ENCODE data around the gene MAN1B1.

MAN1B1 gene

DNA sequence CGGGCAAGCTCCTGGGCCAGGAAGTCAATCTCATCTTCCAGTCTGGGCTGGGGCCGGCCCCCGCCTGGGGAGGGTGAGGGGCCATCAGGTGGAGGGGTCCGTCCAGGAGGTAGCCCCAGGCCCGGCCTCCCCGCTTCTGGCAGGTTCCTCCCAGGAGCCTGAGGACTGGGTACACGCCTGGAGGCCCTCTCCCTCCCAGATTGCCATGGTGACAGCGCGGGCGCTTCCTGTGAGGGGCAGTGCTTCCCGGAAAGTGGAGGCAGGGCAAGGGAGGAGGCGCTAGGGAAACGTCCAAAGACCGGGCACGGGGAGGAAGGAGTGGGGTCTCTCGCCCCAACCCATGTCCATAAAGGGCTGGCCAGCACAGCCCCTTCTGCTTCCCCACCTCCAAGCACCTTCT, 45.7 kb upstream of the MAN1B1 start:
- ChIA-PET POLR2A (ENCODE audit: low non-redundant PET) (no interaction called here), CTCF (interaction anchor here (0.5 to 2.6 kb wide), 2 partner anchors 12 to 26 kb away, joined by 4 to 26 read pairs; partner anchors contain the start of gene ABCA2)
- no peak overlapping the region for H3K27ac ChIP-seq
- no peak for DNase-seq (ENCODE audit: low spot score)
- TF ChIP-seq, protein P1, sequence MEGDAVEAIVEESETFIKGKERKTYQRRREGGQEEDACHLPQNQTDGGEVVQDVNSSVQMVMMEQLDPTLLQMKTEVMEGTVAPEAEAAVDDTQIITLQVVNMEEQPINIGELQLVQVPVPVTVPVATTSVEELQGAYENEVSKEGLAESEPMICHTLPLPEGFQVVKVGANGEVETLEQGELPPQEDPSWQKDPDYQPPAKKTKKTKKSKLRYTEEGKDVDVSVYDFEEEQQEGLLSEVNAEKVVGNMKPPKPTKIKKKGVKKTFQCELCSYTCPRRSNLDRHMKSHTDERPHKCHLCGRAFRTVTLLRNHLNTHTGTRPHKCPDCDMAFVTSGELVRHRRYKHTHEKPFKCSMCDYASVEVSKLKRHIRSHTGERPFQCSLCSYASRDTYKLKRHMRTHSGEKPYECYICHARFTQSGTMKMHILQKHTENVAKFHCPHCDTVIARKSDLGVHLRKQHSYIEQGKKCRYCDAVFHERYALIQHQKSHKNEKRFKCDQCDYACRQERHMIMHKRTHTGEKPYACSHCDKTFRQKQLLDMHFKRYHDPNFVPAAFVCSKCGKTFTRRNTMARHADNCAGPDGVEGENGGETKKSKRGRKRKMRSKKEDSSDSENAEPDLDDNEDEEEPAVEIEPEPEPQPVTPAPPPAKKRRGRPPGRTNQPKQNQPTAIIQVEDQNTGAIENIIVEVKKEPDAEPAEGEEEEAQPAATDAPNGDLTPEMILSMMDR (conservative IDR thresholded peaks at IDR 0.05; ENCODE audit: low read depth) = no peak

DNA sequence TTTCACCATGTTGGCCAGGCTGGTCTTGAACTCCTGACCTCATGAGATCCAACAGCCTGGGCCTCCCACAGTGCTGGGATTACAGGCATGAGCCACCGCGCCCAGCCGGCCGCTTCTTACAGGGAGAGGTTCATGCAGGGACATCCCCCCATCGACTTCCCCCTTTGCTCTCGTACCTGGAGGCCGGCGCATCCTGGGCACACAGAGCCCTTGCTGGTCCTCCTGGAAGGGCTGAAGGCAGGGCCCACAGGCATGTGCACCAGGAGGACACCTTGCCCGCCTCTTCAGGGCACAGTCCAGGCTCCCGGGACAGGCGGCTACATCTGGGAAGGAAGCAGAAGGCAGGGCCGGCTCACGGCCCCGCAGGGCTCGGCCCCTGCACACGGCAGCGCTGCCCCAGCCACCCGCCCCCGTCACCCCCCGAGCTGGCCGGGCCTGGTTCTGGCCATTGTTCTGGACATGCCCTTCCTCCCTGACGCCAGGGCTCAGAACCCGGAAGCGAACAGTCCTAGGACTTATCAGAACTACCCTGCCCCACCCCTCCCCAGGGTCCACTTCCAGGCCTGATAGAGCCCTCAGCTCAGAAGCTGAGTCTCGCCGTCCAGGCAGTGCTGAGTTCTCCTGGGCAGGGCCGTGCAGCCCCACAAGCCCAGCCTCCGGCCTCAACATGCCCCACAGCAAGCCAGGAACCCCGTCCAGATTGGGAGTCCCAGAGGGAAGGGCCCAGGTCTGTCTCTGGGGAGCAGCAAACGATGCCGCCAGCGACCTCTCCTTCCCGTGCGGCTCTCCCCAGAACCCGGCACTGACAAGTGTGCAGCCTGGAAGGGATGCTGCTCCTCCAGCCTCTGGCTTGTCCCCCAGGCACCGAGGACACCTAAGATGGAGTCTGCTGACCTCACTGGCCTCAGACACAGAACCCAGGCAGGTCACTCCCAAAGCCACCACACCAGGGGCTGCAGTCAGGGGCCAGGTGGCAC, 43.7 kb upstream of the MAN1B1 start:
- H3K27ac ChIP-seq = peak overlapping the region; percentile 48
- CTCF ChIA-PET = interaction anchor here (0.6 to 3.2 kb wide), 5 partner anchors 8 to 27 kb away, joined by 3 to 28 read pairs (median 12); partner anchors contain the start of gene ABCA2
- DNase-seq (ENCODE audit: low spot score) = no peak
- POLR2A ChIA-PET (ENCODE audit: low non-redundant PET) = no interaction called here
- TF ChIP-seq, protein P1 (conservative IDR thresholded peaks at IDR 0.05; ENCODE audit: low read depth) = no peak

DNA sequence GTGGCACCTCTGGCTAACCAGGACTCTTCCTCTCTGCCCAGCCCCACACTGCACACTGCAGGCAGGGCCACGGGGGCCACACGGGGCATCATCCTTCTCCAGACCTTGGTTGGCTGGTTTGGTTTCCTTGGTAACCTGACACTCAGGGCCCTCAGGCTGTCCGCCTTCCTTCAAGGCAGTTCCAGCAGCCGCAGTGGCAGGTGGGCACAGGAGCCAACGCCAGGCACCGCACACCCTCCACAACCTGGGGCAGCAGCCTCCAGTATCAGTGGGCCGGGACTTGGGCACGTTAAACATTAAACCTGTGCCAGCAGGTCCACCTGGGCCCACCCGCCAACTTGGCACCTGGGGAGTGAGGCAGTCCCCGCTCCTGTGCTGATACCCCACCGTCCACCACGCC, 42.7 kb upstream of the MAN1B1 start:
- TF ChIP-seq, protein P1 (conservative IDR thresholded peaks at IDR 0.05; ENCODE audit: low read depth) = no peak
- ChIA-PET POLR2A (ENCODE audit: low non-redundant PET) (no interaction called here), CTCF (interaction anchor here (0.6 to 3.2 kb wide), 7 partner anchors 9 to 93 kb away, joined by 3 to 28 read pairs (median 10); partner anchors contain the start of gene ABCA2)
- no peak for DNase-seq (ENCODE audit: low spot score)
- peak overlapping the region; percentile 48 for H3K27ac ChIP-seq

DNA sequence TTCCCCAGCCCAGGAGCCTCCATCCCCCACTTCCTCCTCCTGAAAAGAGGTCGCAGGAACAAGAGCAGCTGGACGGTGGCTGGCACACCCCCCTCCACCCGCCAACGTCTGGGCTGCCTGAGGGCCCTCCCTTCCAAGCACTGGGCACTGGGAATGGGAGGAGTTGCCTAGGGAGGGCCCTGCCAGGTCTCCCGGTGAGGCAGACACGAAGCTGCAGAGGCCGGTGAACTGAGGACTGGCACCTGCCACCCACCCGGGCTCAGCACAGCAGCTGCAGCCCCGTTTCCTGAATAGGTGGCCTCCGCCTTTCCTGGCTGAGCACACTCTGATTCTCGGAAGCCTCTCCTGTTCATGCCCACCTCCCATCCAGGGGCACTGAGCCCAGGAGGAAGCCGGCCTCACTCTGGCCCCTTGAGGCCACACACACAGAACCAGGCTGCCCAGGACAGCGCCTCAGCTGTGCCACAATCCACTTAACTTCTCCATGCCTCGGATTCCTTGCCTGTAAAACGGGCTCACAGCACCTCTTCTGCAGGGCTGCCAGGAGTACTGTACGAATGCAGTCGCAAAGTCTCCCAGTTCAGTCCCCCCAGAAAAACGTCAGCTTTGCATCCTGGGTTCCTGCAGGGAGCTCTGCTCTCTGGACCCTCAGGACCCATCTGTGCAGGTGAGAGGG, 42.1 kb upstream of the MAN1B1 start:
- ChIA-PET CTCF (interaction anchor here (0.7 to 3.2 kb wide), 7 partner anchors 10 to 94 kb away, joined by 3 to 28 read pairs (median 10); partner anchors contain the start of gene ABCA2), POLR2A (ENCODE audit: low non-redundant PET) (no interaction called here)
- peak overlapping the region; percentile 48 for H3K27ac ChIP-seq
- TF ChIP-seq, protein P1 (conservative IDR thresholded peaks at IDR 0.05; ENCODE audit: low read depth) = no peak
- no peak for DNase-seq (ENCODE audit: low spot score)

DNA sequence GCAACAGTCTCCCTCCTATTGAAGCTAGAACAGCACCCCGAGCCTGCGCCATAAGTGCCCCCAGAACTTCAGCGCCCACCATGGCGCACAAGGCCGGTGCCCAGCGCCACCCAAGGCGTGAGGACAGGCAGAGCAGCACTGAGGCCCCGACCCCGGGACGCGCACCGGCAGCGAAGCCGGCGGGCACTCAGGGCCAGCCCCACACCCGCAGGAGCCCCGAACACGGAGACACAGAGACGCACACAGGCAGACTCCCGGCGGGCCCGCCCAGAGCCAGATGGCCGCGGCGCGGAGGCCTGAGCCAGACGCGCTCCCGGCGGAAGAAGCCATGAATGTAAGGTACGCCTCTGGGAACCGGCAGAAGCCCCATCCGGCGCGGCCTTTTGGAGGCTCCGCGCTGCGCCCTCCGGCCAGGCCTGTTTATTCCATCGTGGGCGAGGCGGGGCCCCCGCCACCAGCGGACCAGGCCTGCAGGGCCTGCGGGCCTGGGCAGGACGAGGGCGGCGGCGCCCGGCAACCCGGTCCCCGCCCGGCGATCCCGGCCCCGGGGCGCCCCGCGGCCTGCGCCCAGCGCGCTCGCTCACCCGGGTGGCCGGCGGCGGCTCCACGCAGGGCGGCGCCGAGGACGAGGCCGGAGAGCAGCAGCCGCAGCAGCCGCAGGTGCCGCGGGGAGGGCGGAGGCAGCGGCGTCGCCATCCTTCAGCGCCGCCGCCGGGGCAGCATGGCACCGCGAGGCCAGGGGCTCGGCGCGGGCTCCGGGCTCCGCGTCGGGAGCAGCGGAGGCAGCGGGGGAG, 41.3 kb upstream of the MAN1B1 start:
- POLR2A ChIA-PET (ENCODE audit: low non-redundant PET) = no interaction called here
- CTCF ChIA-PET = interaction anchor here (0.8 to 4.4 kb wide), 11 partner anchors 10 to 52 kb away, joined by 5 to 76 read pairs (median 19); partner anchors contain the start of genes ABCA2, SAPCD2 and UAP1L1
- TF ChIP-seq, protein P1 (conservative IDR thresholded peaks at IDR 0.05; ENCODE audit: low read depth) = no peak
- no peak for DNase-seq (ENCODE audit: low spot score)
- H3K27ac ChIP-seq = peak overlapping the region; percentile 48

Measured in RWPE1 (cell line).